Activated T-helper 1 cell treated with anti-CD3 and anti-CD28 coated beads, Interleukin-2, amount 50 U/mL, for 16 hours (primary cell): ENCODE data around the gene PPP1R3G.
"Not testable (repeated sequence)": the region's sequence is repeated elsewhere in the genome, so short reads cannot be mapped to it uniquely, and the experiment has no call there.

Experiments used
- DNase-seq, 2 donors: peaks; one replicate each; pipeline ENCODE4 v3.0.0-alpha.2; 2020; ENCODE audit warnings: low read depth in 1 of 2, low spot score in 1 of 2

PPP1R3G gene

GRCh38 chr6:5084781-5085647 lies at the start of gene PPP1R3G:
TSS of gene PPP1R3G (plus strand) at chr6:5085341. CDS start at chr6:5085486, 145 bp downstream.
- DNase-seq = no peak

- DNase-seq = no peak
These were observed 48.9 kb upstream of the PPP1R3G start for GRCh38 chr6:5036269-5036668.

DNA sequence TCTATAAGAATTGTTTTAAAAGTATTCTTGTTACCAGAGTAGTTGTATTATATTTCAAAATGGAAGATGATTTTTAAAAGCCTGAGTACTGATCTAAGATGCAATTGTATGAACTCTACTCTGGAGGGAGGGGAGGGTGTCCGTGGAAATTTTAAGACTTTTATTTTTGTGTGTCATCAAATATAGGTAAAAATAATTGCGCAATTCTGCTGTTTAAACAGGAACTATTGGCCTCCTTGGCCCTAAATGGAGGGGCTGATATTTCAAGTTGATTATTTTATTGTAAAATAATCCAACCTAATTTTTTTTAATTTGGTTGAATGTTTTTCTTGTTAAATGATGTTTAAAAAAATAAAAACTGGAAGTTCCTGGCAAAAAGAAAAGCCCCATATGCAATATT lies 43.2 kb upstream of the PPP1R3G start:
- no peak for DNase-seq

DNA sequence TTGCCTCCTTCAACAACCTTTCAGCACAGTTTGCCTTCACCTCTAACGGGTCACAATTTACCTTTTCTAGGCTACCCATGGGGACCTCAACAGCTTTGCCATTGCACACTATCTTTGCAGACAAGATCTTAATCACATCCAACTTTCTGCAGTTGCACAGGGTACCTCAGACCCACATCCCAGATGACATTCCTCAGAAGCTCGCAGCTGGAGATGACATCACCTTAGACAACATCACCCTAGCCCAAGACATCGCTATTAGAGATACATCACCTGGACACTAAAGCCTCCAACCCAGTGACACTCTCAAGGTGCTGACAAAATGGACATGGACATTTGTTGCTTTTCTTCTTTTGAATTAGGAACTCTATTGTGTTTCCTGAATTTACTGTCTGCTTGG lies 42.7 kb upstream of the PPP1R3G start:
- DNase-seq = no peak

GRCh38 chr6:5044866-5045265 lies 40.3 kb upstream of the PPP1R3G start:
- no peak for DNase-seq

DNA sequence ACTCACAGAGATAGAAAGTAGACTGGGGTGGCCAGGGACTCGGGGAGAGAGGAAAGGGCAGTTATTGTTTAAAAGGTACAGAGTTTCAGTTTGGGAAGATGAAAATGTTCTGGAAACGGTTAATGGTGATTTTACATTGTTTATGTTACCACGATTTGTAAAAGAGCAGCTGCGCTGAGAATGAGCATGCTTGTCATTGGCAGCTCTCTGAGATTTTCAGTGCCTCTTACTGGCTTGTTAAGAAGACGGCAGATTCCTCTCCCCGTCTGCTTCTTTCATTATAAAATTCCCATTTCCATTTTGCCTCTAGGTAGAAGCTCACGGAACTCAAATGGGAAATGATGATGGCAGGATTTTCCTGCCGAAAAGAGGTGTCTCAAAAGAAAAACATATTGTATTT lies 39.7 kb upstream of the PPP1R3G start:
- DNase-seq = no peak

DNA sequence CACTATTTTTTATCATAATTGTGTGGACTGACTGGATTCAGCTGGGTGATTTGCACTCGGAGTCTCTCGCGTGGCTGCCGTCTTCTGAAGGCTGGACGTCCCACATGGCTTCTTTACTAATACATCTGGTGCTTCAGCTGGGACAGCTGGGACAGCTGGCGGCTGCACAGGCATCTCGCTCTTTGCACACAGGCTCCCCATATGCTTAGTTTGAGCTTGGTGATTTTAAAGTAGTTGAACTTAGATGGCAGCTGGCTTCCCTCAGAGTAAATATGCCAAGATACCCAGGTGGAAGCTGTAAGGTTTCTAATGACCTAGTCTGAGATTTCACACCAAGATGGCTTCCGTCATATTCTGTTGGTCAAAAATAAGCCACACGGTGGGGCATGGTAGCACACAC lies 38.7 kb upstream of the PPP1R3G start:
- DNase-seq = no peak

- DNase-seq = no peak
These were observed 35.1 kb upstream of the PPP1R3G start for GRCh38 chr6:5050009-5050408.

DNA sequence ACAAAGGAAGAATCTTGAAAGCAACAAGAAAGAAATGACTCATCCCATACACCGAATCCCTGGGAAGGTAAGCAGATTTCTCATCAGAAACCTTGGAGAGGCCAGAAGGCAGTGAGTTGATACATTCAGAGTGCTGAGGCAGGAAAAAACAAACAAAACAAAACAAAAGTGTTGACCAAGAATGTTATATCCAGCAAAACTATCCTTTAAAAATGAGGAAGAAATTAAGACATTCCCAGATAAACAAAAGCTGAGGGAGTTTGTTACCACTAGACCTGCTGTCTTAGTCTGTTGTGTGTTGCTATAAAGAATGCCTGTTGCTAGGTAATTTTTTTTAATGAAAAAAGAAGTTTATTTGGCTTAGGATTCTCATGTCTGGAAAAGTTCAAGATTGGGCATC lies 33.7 kb upstream of the PPP1R3G start:
- DNase-seq = no peak

DNA sequence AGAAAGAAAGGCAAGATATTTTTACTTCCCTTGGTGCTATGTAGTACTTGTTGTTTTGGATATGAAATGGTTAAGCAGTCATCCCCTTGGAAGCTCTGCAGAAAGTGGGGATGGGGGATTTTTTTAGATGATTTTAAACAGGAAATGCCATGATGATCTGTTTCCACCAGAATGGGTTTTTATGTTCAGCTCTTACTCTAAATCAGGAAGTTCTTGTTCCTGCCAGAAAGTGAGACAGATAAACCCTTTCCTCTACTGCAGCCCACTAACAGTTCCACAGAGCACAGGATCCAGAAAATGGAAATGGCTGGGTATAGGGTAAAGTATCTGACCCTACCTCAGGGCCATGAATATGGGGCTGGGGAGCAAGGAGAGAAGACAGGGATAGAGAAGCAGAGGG lies 32.1 kb upstream of the PPP1R3G start:
- DNase-seq = no peak

GRCh38 chr6:5053864-5054244 lies 31.3 kb upstream of the PPP1R3G start:
- DNase-seq = no peak

- no peak for DNase-seq
These were observed 30.8 kb upstream of the PPP1R3G start for GRCh38 chr6:5054245-5054873.

DNA sequence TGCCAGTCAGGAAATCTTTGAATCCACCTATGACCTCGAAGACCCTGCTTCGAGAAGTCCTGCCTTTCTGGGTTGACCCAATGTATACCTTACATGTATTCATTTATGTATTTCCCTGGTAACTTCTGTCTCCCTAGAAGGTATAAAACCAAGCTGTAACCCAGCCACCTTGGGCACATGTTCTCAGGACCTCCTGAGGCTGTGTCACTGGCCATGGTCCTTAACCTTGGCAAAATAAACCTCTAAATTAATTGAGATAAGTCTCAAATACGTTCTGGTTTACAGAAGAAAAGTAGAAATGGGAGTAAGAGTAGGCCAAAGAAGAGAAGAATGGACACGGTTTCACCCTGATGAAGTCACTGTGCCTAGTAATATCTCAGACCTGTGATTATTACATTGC lies 30.0 kb upstream of the PPP1R3G start:
- no peak for DNase-seq

DNA sequence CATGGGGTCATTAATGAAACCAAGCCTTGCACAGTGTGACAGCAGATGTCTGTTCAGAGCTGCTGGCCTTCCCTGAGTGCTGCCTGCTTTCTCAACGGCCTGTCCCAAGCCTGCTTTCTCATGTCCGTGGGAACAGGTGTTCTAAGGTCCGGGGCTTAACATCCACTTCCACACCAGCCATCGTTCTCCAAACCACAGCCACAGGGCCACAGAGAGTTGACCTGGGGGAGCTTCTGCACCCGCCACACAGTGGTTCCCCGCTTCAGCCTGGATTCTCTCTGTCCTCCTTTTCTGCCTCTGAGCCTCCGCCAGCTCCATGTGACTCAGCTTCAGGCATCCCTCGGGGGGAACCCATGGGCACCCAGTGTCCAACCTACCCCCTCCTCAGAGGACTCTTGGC lies 26.9 kb upstream of the PPP1R3G start:
- DNase-seq = no peak

GRCh38 chr6:5059036-5059896 lies 25.9 kb upstream of the PPP1R3G start:
- DNase-seq = no peak

GRCh38 chr6:5060439-5060838 lies 24.7 kb upstream of the PPP1R3G start:
- not testable (repeated sequence) for DNase-seq

DNA sequence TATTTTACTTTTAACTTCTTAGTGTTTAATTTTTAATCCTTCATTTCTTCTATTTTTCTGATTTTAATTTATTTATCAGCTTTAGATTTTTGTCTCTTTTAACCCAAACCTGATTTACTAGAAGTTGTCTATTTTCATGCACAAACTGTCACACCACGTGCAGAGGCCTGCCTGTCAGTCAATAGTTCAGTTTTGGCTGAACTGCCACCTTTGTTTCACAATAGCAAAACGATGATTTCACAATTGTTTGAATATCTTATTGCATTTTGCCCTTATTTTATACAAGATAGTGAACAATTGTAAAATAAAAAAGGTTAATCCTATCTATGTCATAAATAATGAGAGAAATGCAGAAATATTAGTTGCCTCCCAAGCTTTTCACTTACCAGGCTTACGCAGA lies 24.0 kb upstream of the PPP1R3G start:
- no peak for DNase-seq

- no peak for DNase-seq
These were observed 21.5 kb upstream of the PPP1R3G start for GRCh38 chr6:5063617-5064016.

- no peak for DNase-seq
These were observed 18.6 kb upstream of the PPP1R3G start for GRCh38 chr6:5066456-5067093.

DNA sequence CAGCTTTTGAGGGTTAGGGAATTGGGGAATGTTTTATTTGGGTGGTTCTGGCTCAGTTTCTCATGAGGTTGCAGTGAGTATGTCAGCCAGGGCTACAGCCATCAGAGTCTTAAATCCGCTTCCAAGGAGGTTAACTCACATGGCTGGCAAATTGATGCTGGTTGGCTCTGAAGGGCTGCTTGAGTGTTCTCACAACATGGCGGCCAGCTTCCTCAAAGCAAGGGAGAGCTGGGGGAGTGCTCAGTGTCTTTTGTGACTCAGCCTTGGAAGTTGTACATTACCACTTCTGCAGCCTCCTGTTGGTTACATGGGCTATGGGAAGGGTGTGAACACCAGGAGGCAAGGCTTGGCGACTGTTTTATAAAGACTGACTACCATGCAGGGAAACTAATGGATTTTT lies 17.8 kb upstream of the PPP1R3G start:
- DNase-seq = no peak

DNA sequence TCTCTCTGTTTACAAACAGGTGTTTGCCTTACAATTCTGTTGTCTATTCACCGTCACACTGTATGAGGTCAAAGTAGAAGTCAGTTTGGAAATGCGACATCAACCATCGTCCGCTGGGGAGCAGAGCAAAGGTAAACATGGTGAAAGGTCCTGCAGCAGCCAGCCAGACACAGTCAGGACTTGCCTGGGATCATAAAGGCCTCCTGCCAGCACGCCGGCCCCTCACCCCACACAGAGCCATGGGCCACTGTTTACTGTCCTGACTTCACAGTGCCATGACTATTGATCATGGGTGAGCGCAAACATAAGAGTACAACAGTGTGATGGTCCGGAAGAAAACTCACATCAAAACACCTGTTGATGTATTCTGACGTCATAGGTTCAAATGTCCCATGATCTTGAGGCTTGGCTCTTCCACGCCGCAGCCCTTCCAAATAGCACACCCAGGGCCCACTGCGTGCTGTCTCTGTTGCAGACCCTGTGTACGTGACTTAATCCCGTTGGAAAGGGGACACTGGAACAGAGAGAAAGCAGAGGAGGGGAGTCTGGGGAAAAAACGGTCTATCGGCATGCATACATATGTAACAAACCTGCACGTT lies 16.9 kb upstream of the PPP1R3G start:
- no peak for DNase-seq
